Upper lobe of left lung (tissue), 4 donors: Measurements from ENCODE around the gene PLCL2.

ENCODE experiments used
- POLR2A ChIP-seq, 4 donors: fragments of 450-650 bp; IDR thresholded peaks; one replicate each; pipeline ENCODE4 v1.5.1; 2016 to 2017; ENCODE audit warnings: antibody characterized with exemption in 4 of 4, mild to moderate bottlenecking in 2 of 4
- TF ChIP-seq, protein P1 (sequence below), 6 experiments: fragments of 450-650 bp in 4 of 6; fragments of 200-600 bp in 2 of 6; sonication (generic) in 2 of 6; IDR thresholded peaks; one replicate each; pipeline ENCODE4 v1.5.1; 2016 to 2019; ENCODE audit warnings: antibody characterized with exemption in 6 of 6

DNA sequence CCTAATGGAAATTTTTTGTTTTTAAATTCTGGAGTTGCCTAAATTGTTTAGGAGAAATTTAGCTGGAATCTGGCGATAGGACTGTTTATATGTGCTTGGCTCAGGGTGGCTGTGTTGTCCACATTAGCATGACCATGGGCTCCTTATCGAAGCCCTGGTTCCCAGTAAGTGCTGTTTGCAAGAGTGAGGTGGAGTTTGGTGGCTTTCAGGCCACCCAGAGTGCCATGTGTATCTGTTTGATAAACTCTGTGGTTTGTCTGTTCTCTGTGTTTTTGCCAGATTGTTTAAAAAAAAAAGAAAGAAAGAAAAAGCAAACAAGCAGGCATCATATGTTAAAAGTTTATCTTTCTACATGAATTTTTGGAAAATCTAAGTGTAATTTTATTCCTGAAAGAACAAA is 51.5 kb downstream of the PLCL2 start:
- TF ChIP-seq, protein P1, sequence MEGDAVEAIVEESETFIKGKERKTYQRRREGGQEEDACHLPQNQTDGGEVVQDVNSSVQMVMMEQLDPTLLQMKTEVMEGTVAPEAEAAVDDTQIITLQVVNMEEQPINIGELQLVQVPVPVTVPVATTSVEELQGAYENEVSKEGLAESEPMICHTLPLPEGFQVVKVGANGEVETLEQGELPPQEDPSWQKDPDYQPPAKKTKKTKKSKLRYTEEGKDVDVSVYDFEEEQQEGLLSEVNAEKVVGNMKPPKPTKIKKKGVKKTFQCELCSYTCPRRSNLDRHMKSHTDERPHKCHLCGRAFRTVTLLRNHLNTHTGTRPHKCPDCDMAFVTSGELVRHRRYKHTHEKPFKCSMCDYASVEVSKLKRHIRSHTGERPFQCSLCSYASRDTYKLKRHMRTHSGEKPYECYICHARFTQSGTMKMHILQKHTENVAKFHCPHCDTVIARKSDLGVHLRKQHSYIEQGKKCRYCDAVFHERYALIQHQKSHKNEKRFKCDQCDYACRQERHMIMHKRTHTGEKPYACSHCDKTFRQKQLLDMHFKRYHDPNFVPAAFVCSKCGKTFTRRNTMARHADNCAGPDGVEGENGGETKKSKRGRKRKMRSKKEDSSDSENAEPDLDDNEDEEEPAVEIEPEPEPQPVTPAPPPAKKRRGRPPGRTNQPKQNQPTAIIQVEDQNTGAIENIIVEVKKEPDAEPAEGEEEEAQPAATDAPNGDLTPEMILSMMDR (IDR thresholded peaks at IDR 0.05), result no peak
- no peak for TF ChIP-seq POLR2A (IDR thresholded peaks at IDR 0.05)
